Stimulated activated effector memory CD8-positive, alpha-beta T cell treated with anti-CD3 and anti-CD28 coated beads, Interleukin-12 subunit alpha, Interleukin-12 subunit beta, amount 100 ng/mL, for 72 hours (primary cell): ENCODE data around the gene SLIT1.

ENCODE experiments used
- ATAC-seq: fragments of 150-1000 bp; cut with Tn5 transposase; 2 replicates; pipeline ENCODE4 v1.10.0; 2021
- DNase-seq, 2 donors: peaks; one replicate each; pipeline ENCODE4 v3.0.0; 2021 to 2022; ENCODE audit warnings: low spot score in 2 of 2
- H3K27ac Mint-ChIP-seq: one replicate; pipeline ENCODE4 v1.8.0; 2022; ENCODE audit warnings: mild to moderate bottlenecking, mixed read lengths
- H3K36me3 Mint-ChIP-seq: one replicate; pipeline ENCODE4 v1.8.0; 2022; ENCODE audit warnings: mild to moderate bottlenecking, mixed read lengths
- H3K4me1 Mint-ChIP-seq: one replicate; pipeline ENCODE4 v1.8.0; 2022; ENCODE audit warnings: mixed read lengths
- H3K4me3 Mint-ChIP-seq: one replicate; pipeline ENCODE4 v1.8.0; 2022; ENCODE audit warnings: mild to moderate bottlenecking, mixed read lengths
- H3K9me3 Mint-ChIP-seq: one replicate; pipeline ENCODE4 v1.8.0; 2022; ENCODE audit warnings: mixed read lengths

Gene SLIT1

DNA sequence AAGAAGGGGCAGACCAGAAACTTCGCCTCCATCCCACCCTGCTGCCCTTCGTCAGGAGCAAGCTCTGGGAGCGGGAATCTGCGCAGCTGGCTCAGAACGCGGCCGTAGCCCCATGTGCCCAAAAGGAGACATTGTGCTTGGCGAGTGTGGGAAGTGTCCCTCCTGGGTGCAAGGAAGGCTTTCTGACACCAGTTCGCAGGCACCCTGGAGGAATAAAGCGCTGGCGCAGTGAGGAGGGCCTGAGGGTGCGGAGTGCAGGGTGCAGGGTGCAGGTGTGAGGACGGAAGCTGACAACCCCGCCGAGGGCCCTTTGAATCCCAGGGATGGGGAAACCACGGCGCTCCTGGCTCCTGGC lies 811 bp downstream of the SLIT1 start:
- H3K9me3 Mint-ChIP-seq = no peaks in the 10 kb centered on the region
- H3K27ac Mint-ChIP-seq = no peak overlapping the region
- H3K4me1 Mint-ChIP-seq = peaks cover 9% of the 10 kb centered on the region
- DNase-seq (no peak), ATAC-seq (no peak)
- H3K4me3 Mint-ChIP-seq = peak overlapping the region; percentile 50
- no peaks in the 10 kb centered on the region for H3K36me3 Mint-ChIP-seq

GRCh38 chr10:97183314-97183713 lies 2.4 kb downstream of the SLIT1 start:
- H3K4me3 Mint-ChIP-seq = no peak overlapping the region

DNA sequence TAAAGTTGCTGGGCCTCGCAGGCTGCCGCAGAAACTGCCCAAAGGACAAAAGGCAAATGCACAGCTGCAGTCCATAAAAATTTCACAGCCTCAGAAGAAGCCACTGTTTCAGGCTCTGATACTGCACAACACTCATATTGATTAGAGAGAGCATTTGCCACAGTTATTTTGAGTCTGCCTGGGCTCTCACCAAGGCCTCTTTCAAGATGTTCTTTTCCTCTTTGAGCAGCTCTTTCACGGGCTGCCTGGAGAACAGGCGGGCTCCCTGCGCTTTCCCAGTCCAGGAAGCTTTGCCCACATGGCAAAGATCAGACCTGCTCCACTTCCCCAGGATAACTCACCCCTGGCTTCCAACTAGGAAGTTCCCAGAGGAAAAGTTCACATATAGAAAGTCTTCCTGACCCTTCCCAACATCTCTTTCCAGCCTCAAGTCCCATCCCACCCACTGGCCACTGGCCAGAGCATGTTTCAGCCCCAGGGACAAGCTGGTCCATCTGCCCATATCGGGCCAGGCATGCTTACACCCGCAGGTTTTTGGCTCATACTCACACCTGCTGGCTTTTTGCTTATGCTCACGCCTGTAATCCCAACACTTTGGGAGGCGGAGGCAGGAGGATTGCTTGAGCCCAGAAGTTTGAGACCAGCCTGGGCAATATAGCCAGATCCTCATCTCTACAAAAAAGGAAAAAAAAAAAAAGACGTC lies 3.3 kb downstream of the SLIT1 start:
- H3K27ac Mint-ChIP-seq = no peak overlapping the region
- peaks cover 9% of the 10 kb centered on the region for H3K4me1 Mint-ChIP-seq
- ATAC-seq (no peak), DNase-seq (no peak)
- H3K36me3 Mint-ChIP-seq = no peaks in the 10 kb centered on the region
- H3K9me3 Mint-ChIP-seq = no peaks in the 10 kb centered on the region
- no peak overlapping the region for H3K4me3 Mint-ChIP-seq

More at GRCh38 chr10:97183314-97183713, 2.4 kb downstream of the SLIT1 start:
- no peak overlapping the region for H3K27ac Mint-ChIP-seq
- H3K4me1 Mint-ChIP-seq = peaks cover 9% of the 10 kb centered on the region
- ATAC-seq (no peak), DNase-seq (no peak)
- H3K36me3 Mint-ChIP-seq = no peaks in the 10 kb centered on the region
- no peaks in the 10 kb centered on the region for H3K9me3 Mint-ChIP-seq

- Mint-ChIP-seq H3K9me3 (no peaks in the 10 kb centered on the region), H3K4me1 (peaks cover 9% of the 10 kb centered on the region), H3K4me3 (no peak overlapping the region), H3K36me3 (no peaks in the 10 kb centered on the region), H3K27ac (no peak overlapping the region)
- DNase-seq = no peak
- ATAC-seq = no peak
Measured at GRCh38 chr10:97180986-97181385, 4.8 kb downstream of the SLIT1 start.

DNA sequence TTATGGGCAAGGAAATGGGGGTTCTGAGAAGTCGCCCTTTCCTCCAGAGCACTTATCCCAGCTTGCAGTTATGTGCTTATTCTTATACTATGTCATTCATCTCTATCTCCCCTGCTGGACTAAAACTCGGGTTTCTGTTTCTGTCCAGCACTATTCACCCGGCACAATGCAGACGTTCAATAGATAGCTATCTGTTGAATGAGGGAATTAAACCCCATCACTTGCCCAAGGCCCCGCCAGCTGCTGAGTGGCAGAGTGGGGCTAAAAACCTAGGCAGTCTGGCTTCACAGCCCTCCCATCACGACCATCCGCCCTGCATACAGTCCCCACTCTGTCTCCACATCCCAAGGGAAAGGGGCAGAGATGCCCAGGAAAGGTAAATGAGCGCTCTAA lies 5.4 kb downstream of the SLIT1 start:
- H3K27ac Mint-ChIP-seq = no peak overlapping the region
- no peak overlapping the region for H3K4me3 Mint-ChIP-seq
- ATAC-seq (no peak), DNase-seq (no peak)
- no peaks in the 10 kb centered on the region for H3K9me3 Mint-ChIP-seq
- peaks cover 9% of the 10 kb centered on the region for H3K4me1 Mint-ChIP-seq
- H3K36me3 Mint-ChIP-seq = no peaks in the 10 kb centered on the region

DNA sequence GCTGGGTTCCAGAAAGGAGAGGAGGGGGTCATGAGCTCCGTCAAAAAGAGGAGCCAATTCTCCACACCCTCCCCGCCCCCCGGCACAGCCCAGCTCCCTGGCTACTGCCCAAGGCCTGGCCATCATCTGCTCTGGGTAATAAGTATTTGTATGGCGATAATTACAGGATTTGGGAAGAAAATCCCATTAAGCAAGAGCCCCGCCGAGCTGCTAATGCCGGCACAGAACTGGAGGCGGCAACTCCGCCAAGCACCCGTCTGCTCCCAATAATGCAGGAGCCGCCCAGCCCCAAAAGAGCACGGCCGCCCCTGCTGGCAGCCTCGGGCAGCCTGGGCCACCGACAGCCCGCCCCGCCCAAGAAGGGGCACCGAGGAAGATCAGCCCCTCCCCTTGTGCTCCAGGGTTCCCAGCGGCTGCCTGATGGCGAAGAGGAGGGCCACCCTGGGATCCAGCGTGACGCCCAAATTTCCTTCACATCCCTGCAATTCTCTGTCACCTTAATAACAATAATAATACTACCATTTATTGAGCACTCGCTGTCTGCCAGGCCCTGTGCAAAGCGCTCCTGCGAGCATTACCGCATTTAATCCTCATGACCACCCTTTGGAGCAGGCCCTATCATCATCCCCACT lies 5.9 kb downstream of the SLIT1 start:
- no peak overlapping the region for H3K27ac Mint-ChIP-seq
- H3K9me3 Mint-ChIP-seq = no peaks in the 10 kb centered on the region
- no peak overlapping the region for H3K4me3 Mint-ChIP-seq
- no peak for ATAC-seq
- no peaks in the 10 kb centered on the region for H3K36me3 Mint-ChIP-seq
- DNase-seq = no peak
- H3K4me1 Mint-ChIP-seq = peaks cover 5% of the 10 kb centered on the region

DNA sequence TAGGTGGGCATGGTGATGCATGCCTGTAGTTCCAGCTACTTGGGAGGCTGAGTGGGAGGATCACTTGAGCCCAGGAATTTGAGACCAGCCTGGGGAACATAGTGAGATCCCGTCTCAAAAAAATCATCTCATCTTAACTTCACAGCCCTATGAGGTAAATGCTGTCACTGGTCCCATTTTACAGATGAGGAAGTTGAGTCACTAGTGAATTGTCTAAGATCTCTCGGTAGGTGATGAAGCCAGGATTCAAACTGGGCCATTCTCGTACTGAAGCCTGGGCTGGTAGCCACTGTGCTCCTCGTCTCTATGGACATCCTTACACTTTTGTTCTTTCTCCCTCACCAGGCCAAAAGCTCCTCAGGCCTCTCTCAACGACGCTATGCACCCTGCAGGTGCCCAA lies 6.4 kb downstream of the SLIT1 start:
- DNase-seq = no peak
- Mint-ChIP-seq H3K4me1 (no peaks in the 10 kb centered on the region), H3K36me3 (no peaks in the 10 kb centered on the region), H3K4me3 (no peak overlapping the region), H3K9me3 (no peaks in the 10 kb centered on the region), H3K27ac (no peak overlapping the region)
- ATAC-seq = no peak

- ATAC-seq = no peak
- no peak overlapping the region for H3K4me3 Mint-ChIP-seq
- H3K9me3 Mint-ChIP-seq = no peaks in the 10 kb centered on the region
- no peaks in the 10 kb centered on the region for H3K4me1 Mint-ChIP-seq
- H3K36me3 Mint-ChIP-seq = no peaks in the 10 kb centered on the region
- H3K27ac Mint-ChIP-seq = no peak overlapping the region
- DNase-seq = no peak
Measured at GRCh38 chr10:97178074-97178473, 7.7 kb downstream of the SLIT1 start.

DNA sequence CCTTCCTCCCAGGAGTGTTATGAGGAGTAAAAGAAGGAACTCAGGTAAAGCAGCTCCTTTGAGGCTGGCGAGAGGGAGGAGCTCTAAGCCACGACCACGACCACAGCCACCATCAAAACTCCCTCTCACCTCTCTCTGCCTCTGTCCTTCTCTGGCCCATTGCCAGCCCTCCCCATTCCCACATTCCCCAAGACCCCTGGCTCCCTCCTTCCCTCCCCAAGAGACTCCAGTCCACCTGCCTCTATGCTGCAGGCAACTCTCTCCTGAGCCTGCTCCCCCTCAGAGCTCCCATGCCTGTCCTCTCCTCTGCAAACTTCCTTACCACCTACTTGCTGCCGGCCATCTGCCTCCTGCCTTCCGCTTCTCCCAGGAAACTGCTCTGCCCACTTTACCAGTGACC lies 9.5 kb downstream of the SLIT1 start:
- no peak for DNase-seq
- no peak for ATAC-seq
- Mint-ChIP-seq H3K4me3 (no peak overlapping the region), H3K9me3 (no peaks in the 10 kb centered on the region), H3K27ac (no peak overlapping the region), H3K36me3 (no peaks in the 10 kb centered on the region), H3K4me1 (no peaks in the 10 kb centered on the region)

DNA sequence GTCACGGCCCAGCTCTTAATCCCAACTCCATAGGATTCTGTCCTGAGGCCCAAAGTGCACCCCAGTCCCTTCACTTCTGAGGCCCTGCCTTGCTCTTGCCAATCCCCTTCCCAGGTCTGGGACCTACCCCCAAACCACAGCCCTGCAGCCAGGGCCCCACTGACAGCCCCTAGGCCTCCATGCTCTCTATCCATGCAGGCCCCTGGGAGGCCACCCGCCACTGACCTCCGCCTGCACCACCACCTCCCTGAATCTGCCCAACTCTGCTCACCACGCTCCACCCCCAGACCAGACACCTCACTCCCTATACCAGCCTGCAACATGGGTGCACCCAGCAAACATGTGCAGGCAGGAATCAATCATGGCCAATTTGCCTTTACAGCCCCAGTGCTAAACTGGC lies 10.2 kb downstream of the SLIT1 start:
- DNase-seq (no peak), ATAC-seq (no peak)
- Mint-ChIP-seq H3K9me3 (no peaks in the 10 kb centered on the region), H3K27ac (no peak overlapping the region), H3K4me3 (no peak overlapping the region), H3K36me3 (no peaks in the 10 kb centered on the region), H3K4me1 (no peaks in the 10 kb centered on the region)

DNA sequence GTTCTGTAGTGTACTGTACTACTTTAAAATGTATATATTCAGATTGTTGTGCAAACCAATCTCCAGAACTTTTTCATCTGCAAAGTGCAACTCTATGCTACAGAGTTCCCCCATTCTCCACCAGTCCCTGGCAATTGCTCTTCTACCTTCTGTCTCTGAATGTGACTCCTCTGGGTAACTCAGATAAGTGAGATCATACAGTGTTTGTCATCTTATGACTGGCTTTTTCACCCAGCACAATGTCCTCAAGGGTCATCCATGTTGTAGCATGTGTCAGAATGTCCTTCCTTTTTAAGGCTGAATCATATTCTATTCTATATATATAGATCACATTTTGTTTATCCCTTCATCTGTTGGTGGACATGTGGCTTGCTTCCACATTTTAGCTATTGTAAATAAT lies 10.8 kb downstream of the SLIT1 start:
- Mint-ChIP-seq H3K36me3 (no peaks in the 10 kb centered on the region), H3K4me3 (no peak overlapping the region), H3K9me3 (no peaks in the 10 kb centered on the region), H3K27ac (no peak overlapping the region), H3K4me1 (no peaks in the 10 kb centered on the region)
- DNase-seq (no peak), ATAC-seq (peak; percentile 68)

- Mint-ChIP-seq H3K4me3 (no peak overlapping the region), H3K9me3 (no peaks in the 10 kb centered on the region), H3K27ac (no peak overlapping the region), H3K36me3 (no peaks in the 10 kb centered on the region), H3K4me1 (no peaks in the 10 kb centered on the region)
- DNase-seq (no peak), ATAC-seq (no peak)
Measured at GRCh38 chr10:97174276-97174775, 11.4 kb downstream of the SLIT1 start.

DNA sequence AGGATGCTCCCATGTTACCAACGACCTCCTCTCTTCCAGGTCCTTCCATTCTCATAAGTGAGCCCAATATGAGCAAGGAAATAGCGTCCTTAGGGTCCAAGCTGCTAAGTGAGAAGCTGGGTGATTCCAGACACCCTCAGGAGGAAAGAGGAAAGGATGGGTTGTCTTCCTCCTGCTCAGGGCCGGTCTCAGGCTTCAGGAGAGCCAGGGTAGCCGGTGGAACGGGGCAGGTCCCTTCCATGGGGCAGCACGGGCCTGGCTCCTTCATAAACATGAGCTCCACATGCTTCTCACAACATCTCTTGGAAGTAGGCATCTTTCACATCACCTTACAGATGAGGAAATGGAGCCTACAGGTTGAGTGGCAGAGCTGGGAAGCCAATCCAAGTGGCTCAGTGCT lies 12.7 kb downstream of the SLIT1 start:
- ATAC-seq (no peak), DNase-seq (no peak)
- Mint-ChIP-seq H3K36me3 (no peaks in the 10 kb centered on the region), H3K9me3 (no peaks in the 10 kb centered on the region), H3K4me1 (no peaks in the 10 kb centered on the region), H3K27ac (no peak overlapping the region), H3K4me3 (no peak overlapping the region)

DNA sequence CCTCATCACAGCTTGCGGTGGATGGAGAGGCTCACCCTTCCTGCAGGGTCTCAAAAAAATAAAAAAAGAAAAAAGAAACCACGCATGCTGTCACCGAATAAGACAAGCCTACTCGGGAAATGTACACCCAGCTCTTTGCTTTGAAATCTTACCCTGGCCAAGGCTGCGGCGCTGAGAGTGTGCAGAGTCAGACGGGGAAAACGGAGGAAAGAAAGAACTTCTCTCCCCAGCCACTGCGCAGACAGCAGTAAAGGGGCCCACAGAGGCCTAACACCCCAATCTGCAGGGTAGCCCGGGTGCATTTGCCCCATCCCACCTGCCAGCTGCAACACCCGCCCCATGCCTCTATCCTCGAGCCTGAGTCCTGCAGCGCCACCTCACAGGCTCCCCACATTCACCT lies 14.8 kb downstream of the SLIT1 start:
- ATAC-seq = no peak
- Mint-ChIP-seq H3K4me3 (no peak overlapping the region), H3K27ac (no peak overlapping the region), H3K9me3 (no peaks in the 10 kb centered on the region), H3K4me1 (no peaks in the 10 kb centered on the region), H3K36me3 (no peaks in the 10 kb centered on the region)
- DNase-seq = no peak

DNA sequence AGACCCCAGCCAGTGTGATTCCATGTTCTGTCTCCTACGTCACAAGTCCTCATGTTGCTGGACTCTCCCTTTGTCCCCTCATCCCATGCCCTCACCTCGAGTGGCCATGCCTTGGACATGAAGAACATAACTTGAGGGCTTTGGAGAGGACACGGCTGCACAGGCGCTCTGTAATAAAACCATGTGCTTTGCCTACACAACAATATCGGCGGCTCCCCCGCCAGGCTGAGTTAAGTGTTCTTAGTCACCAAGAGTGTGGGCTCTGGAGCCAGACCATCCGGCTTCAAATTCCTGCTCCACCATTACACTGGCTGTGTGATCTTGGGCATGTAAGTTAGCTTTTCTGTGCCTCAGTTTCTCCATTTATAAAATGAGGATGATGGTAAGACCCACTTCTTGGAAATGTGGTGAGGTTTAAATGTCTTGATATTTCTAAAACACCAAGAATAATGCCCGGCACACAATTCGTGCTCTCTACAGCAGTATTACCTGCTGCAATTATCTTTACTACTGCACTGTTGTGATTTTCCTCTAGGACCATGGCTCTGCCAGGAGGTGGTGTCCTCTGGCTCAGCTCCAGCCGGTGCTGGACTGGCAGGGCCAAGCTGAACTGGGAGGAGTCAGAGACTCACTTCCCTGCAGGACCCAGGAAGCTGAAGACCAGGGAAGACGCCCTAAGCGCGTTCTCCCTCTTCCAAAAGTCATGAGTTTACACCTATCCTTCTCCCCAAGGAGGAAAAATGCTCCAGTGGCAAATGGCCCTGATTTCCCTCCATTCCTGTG lies 15.7 kb downstream of the SLIT1 start:
- Mint-ChIP-seq H3K27ac (no peak overlapping the region), H3K4me3 (no peak overlapping the region), H3K4me1 (no peaks in the 10 kb centered on the region), H3K9me3 (no peaks in the 10 kb centered on the region), H3K36me3 (no peaks in the 10 kb centered on the region)
- DNase-seq = no peak
- no peak for ATAC-seq

DNA sequence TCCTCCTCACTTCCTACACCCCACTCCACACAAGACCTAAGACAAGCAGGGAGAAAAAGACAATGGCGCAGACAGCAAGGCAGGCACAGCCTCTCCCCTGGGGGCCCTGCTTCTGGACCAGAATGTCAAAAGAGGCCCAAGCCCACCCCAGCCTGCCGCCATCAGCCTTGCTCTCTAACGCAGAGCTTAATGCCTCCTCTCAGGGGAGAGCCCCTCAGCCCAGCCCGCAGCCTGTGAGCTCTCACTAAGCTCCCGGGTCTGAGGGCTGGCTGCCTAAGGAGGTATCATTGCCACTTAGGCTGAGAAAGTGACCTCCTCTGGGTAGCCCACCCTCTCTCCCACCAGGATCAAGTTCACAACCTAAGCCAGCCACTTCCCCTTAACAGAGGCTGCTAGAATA lies 16.7 kb downstream of the SLIT1 start:
- ATAC-seq = no peak
- DNase-seq = no peak
- H3K36me3 Mint-ChIP-seq = no peaks in the 10 kb centered on the region
- no peak overlapping the region for H3K27ac Mint-ChIP-seq
- H3K9me3 Mint-ChIP-seq = no peaks in the 10 kb centered on the region
- no peaks in the 10 kb centered on the region for H3K4me1 Mint-ChIP-seq
- H3K4me3 Mint-ChIP-seq = no peak overlapping the region
